Stimulated activated CD4-positive, alpha-beta T cell treated with anti-CD3 and anti-CD28 coated beads, Interleukin-4, amount 100 ng/mL, for 4 hours (primary cell): ENCODE data around the gene TMUB1.
"Not testable (repeated sequence)": the region's sequence is repeated elsewhere in the genome, so short reads cannot be mapped to it uniquely, and the experiment has no call there.

ENCODE experiments used
- DNase-seq, 2 experiments: peaks; one replicate each; pipeline ENCODE4 v3.0.0-alpha.2; 2020

TMUB1 gene

GRCh38 chr7:151048911-151049463 lies 34.3 kb downstream of the TMUB1 start:
- no peak for DNase-seq

- DNase-seq, result no peak
Measured at GRCh38 chr7:151047976-151048815, 35.1 kb downstream of the TMUB1 start, which contains the start of gene ASIC3. Gene ASIC3, plus strand, starts transcription at chr7:151048531. Its CDS starts 355 bp downstream, at chr7:151048886.

GRCh38 chr7:151046603-151047573 lies 36.4 kb downstream of the TMUB1 start:
- no peak for DNase-seq

- DNase-seq, result no peak
Measured at GRCh38 chr7:151045967-151046366, 37.3 kb downstream of the TMUB1 start.

- DNase-seq, result no peak
Measured at GRCh38 chr7:151045262-151045661, 38.0 kb downstream of the TMUB1 start.

GRCh38 chr7:151043959-151044358 lies 39.3 kb downstream of the TMUB1 start:
- DNase-seq, result no peak

GRCh38 chr7:151043449-151043848 lies 39.8 kb downstream of the TMUB1 start:
- DNase-seq, result not testable (repeated sequence)

- DNase-seq, result no peak
Measured at GRCh38 chr7:151040616-151041375, 42.5 kb downstream of the TMUB1 start.

GRCh38 chr7:151039850-151040548 lies 43.3 kb downstream of the TMUB1 start:
- DNase-seq, result no peak

- peak; percentile 66 to 84 for DNase-seq
Measured at GRCh38 chr7:151038951-151039849, 44.1 kb downstream of the TMUB1 start.

- DNase-seq, result no peak
Measured at GRCh38 chr7:151035902-151036301, 47.4 kb downstream of the TMUB1 start.

GRCh38 chr7:151035026-151035717 lies 48.1 kb downstream of the TMUB1 start:
- no peak for DNase-seq

GRCh38 chr7:151034312-151035025 lies 48.8 kb downstream of the TMUB1 start:
- no peak for DNase-seq

- no peak for DNase-seq
Measured at GRCh38 chr7:151033864-151034249, 49.4 kb downstream of the TMUB1 start.

GRCh38 chr7:151032936-151033863 lies 50.1 kb downstream of the TMUB1 start:
- no peak for DNase-seq
